Stomach (tissue), 4 donors: ENCODE results near the gene TMEM30A.

Experiments used
- CTCF ChIP-seq, 7 experiments: fragments of 450-650 bp in 4 of 7; fragments of 200-600 bp in 3 of 7; sonication (generic) in 3 of 7; IDR thresholded peaks; one replicate each; pipeline ENCODE4 v1.5.1; 2016 to 2019; ENCODE audit warnings: antibody characterized with exemption in 7 of 7, control low read depth in 2 of 7, mild to moderate bottlenecking in 1 of 7
- EP300 ChIP-seq: sonication (generic); formaldehyde crosslinking; IDR thresholded peaks from one replicate; pipeline ENCODE4 v1.6.1; 2017; ENCODE audit warnings: antibody characterized with exemption
- POLR2A ChIP-seq, 4 donors: fragments of 450-650 bp; IDR thresholded peaks; one replicate each; pipeline ENCODE4 v1.6.1; 2016; ENCODE audit warnings: antibody characterized with exemption in 4 of 4, control low read depth in 2 of 4, mild to moderate bottlenecking in 1 of 4, moderate library complexity in 1 of 4

GRCh38 chr6:75233092-75233615 lies 51.4 kb downstream of the TMEM30A start:
- no peak for TF ChIP-seq CTCF (IDR thresholded peaks at IDR 0.05)
- no peak for TF ChIP-seq POLR2A (IDR thresholded peaks at IDR 0.05)
- TF ChIP-seq EP300: no peak
